Left ventricle myocardium inferior (tissue), 1 donor: ENCODE data around the gene IL1RAPL1. TPM values are rescaled to one million over a fixed set of nuclear protein-coding genes. Genes with fewer than 3 reads are reported as not detected.

Experiments
- DNase-seq: peaks from one replicate; pipeline ENCODE4 v3.0.0-alpha.2; 2020
- H3K27ac ChIP-seq: fragments of 200-600 bp; replicated peaks from 2 replicates; pipeline ENCODE4 v1.8.0; 2021
- H3K27me3 ChIP-seq: fragments of 200-600 bp; 2 replicates; pipeline ENCODE4 v1.8.0; 2021; ENCODE audit warnings: low read depth
- H3K36me3 ChIP-seq: fragments of 200-600 bp; 2 replicates; pipeline ENCODE4 v1.8.0; 2021
- H3K4me1 ChIP-seq: fragments of 200-600 bp; 2 replicates; pipeline ENCODE4 v1.8.0; 2021
- H3K4me3 ChIP-seq: fragments of 200-600 bp; 2 replicates; pipeline ENCODE4 v1.8.0; 2021; ENCODE audit warnings: mild to moderate bottlenecking, moderate library complexity
- H3K9me3 ChIP-seq: fragments of 200-600 bp; replicated peaks from 2 replicates; pipeline ENCODE4 v1.8.0; 2021
- intact Hi-C: fragments of 100-400 bp; cut with micrococcal nuclease; formaldehyde crosslinking; loops from one replicate; pipeline ENCODE4 v1.11.0; 2022
- total RNA-seq: library from RNA; stranded (reverse); fragmentation: NEBNext Ultra II Directional; extraction: Animal tissue kit (Norgen Biotek cat#: 25700); gene quantifications from one replicate; pipeline ENCODE4 v1.2.1, GENCODE V29; 2021
- TF ChIP-seq, protein P1 (sequence below): fragments of 200-600 bp; IDR thresholded peaks from 2 replicates; pipeline ENCODE4 v1.8.0; 2021; ENCODE audit warnings: antibody characterized with exemption, mild to moderate bottlenecking, borderline replicate concordance
- donor health status: DM: no; HTN: yes; CAD: no; lungs with severe emphysema.

IL1RAPL1 gene
- total RNA-seq, 1 donor from 2014 or later, result 1.9 TPM

DNA sequence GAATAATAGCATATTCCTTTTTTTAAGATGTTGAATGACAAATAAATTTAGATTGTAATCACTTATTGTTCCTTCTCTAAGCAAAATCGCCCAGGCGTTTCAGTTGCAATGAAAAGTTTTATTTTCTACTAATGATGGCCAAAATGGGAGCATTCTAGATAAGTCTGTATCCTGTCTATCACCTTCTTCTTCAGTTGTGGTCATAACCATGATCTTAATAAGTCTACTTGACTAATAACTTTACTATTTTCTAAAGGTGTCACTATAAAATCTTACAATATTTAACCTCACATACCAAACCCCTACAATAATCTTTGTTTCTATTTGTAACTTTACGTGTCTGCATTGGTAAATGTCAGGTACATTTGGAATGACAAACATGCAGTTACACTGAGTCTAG lies 904.4 kb downstream of the IL1RAPL1 start:
- Histone ChIP-seq H3K9me3 (no peaks in the 10 kb centered on the region), H3K36me3 (no peaks in the 10 kb centered on the region), H3K27ac (no peak overlapping the region), H3K27me3 (no peaks in the 10 kb centered on the region), H3K4me3 (no peak overlapping the region), H3K4me1 (no peaks in the 10 kb centered on the region)
- intact Hi-C loops, result no loop called here
- TF ChIP-seq, protein P1, sequence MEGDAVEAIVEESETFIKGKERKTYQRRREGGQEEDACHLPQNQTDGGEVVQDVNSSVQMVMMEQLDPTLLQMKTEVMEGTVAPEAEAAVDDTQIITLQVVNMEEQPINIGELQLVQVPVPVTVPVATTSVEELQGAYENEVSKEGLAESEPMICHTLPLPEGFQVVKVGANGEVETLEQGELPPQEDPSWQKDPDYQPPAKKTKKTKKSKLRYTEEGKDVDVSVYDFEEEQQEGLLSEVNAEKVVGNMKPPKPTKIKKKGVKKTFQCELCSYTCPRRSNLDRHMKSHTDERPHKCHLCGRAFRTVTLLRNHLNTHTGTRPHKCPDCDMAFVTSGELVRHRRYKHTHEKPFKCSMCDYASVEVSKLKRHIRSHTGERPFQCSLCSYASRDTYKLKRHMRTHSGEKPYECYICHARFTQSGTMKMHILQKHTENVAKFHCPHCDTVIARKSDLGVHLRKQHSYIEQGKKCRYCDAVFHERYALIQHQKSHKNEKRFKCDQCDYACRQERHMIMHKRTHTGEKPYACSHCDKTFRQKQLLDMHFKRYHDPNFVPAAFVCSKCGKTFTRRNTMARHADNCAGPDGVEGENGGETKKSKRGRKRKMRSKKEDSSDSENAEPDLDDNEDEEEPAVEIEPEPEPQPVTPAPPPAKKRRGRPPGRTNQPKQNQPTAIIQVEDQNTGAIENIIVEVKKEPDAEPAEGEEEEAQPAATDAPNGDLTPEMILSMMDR, result no peak
- no peak for DNase-seq

DNA sequence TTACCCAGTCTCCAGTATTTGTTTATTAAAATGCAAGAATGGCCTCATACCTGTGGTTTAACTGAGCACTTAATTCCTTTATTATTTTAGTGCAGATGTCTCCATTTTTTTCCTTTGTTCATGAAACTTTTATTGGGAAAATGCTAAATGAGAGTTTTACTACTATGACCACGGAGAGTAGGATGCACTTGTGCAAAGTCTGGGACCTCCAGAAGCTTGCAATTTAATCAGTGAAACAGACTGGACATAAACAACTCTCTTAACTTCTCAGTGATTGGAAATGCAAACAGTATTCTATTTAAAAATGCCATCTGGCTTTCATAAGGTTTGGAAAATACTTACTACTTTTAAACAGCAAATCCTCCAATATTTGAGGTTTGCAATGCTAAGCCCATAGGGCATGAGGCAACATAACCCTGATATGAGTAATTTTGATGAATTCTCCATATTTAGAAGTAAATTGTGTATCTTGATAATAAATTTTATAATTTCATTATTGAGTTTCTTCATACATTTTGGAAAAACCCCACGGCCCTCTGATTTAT lies 909.5 kb downstream of the IL1RAPL1 start:
- Histone ChIP-seq H3K9me3 (peaks cover 9% of the 10 kb centered on the region), H3K27ac (no peak overlapping the region), H3K27me3 (no peaks in the 10 kb centered on the region), H3K4me3 (no peak overlapping the region), H3K36me3 (no peaks in the 10 kb centered on the region), H3K4me1 (no peaks in the 10 kb centered on the region)
- TF ChIP-seq, protein P1, result no peak
- intact Hi-C loops, result no loop called here
- no peak for DNase-seq

DNA sequence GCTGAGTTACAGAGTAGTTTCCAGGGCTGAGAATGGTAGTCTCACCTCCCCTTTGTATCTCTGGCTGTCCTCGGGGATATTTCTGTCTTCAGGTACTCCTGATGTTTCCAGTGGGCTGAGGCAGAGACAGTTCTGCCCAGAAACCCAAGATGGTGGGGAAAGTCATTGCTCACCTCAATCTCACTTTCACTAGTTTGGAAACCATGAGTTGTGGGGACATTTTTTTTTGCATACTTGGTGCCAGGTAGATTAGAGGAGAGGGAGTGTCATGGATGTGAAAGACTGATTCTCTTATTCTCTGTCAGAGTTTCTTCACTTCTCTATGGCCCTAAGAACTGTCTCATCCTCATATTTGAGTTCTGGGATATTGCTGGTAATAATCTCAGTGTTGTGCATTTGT lies 919.5 kb downstream of the IL1RAPL1 start:
- Histone ChIP-seq H3K4me1 (no peaks in the 10 kb centered on the region), H3K27me3 (no peaks in the 10 kb centered on the region), H3K27ac (no peak overlapping the region), H3K36me3 (no peaks in the 10 kb centered on the region), H3K4me3 (no peak overlapping the region), H3K9me3 (no peaks in the 10 kb centered on the region)
- DNase-seq, result no peak
- TF ChIP-seq, protein P1, result no peak
- intact Hi-C loops, result no loop called here

DNA sequence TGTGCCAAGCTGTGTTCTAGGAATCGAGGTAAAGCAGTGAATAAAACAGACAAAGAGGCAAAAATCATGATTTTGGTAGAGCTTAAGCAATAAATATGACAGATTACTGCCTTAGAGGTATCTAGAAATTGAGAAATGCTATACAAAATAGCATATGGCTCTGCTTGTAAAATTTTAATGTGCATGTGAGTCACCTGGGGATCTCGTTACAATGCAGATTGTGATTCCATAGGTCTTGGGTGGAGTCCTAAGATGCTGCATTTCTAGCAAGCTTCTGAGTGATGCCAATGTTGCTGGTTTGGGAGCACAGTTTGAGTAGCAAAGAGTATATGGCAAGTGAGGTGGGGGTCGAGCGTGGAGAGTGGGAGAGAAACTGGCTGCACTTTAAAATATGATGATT lies 930.9 kb downstream of the IL1RAPL1 start:
- intact Hi-C loops, result no loop called here
- H3K27ac ChIP-seq, result no peak overlapping the region
- H3K4me1 ChIP-seq, result no peaks in the 10 kb centered on the region
- H3K4me3 ChIP-seq, result no peak overlapping the region
- no peaks in the 10 kb centered on the region for H3K9me3 ChIP-seq
- no peaks in the 10 kb centered on the region for H3K27me3 ChIP-seq
- no peak for DNase-seq
- TF ChIP-seq, protein P1, result no peak
- H3K36me3 ChIP-seq, result no peaks in the 10 kb centered on the region

DNA sequence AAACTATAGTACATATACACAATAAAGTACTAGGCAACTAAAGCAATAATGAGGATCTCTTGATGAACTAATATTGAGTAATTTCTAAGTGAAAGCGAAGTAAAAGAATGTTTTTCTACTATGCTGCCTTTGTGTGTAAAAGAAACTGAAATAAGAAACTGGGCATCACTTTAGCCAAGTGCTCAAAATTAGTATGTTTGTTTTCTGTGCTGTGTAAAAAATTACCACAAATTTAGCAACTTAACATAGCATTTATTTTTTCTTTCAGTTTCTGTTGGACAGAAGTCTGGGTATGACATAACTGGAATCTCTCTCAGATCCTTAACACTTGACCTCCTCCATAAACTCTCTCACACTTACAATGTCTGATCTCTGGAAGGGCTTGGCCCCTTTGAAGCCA lies 941.0 kb downstream of the IL1RAPL1 start:
- DNase-seq, result no peak
- Histone ChIP-seq H3K36me3 (no peaks in the 10 kb centered on the region), H3K27me3 (no peaks in the 10 kb centered on the region), H3K4me3 (no peak overlapping the region), H3K4me1 (no peaks in the 10 kb centered on the region), H3K27ac (no peak overlapping the region), H3K9me3 (no peaks in the 10 kb centered on the region)
- intact Hi-C loops, result no loop called here
- TF ChIP-seq, protein P1, result no peak
